OCI-LY3 (cell line): Measurements from ENCODE around the gene APBB1IP.
A peak's percentile ranks its signal among the peaks of the same experiment; 100 is the strongest.

Experiments
- H2AFZ ChIP-seq: fragments of 200-600, 300-600 bp; shearing (Covaris generic); 2 replicates; pipeline ENCODE4 v1.6.0; 2014; ENCODE audit warnings: antibody characterized with exemption, low read depth, low read length
- H3K27ac ChIP-seq: fragments of 200-600, 300-600 bp; sonication (generic); 2 replicates; pipeline ENCODE4 v1.5.1; 2014; ENCODE audit warnings: mild to moderate bottlenecking, low read length, moderate library complexity, mixed read lengths
- H3K27me3 ChIP-seq: fragments of 200-600, 300-600 bp; sonication (generic); 2 replicates; pipeline ENCODE4 v1.6.1; 2014; ENCODE audit warnings: low read depth, low read length, mixed read lengths
- H3K36me3 ChIP-seq: fragments of 200-600, 300-600 bp; sonication (generic); replicated peaks from 2 replicates; pipeline ENCODE3; 2014; ENCODE audit warnings: low read depth, low read length, mixed read lengths
- H3K4me1 ChIP-seq: fragments of 300-600, 200-600 bp; sonication (generic); 2 replicates; pipeline ENCODE4 v1.6.1; 2014; ENCODE audit warnings: low read length, mixed read lengths
- H3K4me2 ChIP-seq: fragments of 200-600, 300-600 bp; sonication (generic); 2 replicates; pipeline ENCODE4 v1.6.1; 2014; ENCODE audit warnings: low read length, mixed read lengths
- H3K4me3 ChIP-seq: fragments of 300-600, 200-600 bp; sonication (generic); 2 replicates; pipeline ENCODE4 v1.5.1; 2014; ENCODE audit warnings: antibody characterized with exemption, mild to moderate bottlenecking, low read length, moderate library complexity
- H3K79me2 ChIP-seq: fragments of 300-600, 200-600 bp; shearing (Covaris generic); 2 replicates; pipeline ENCODE4 v1.6.1; 2014; ENCODE audit warnings: mild to moderate bottlenecking, low read length, mixed read lengths
- H3K9ac ChIP-seq: fragments of 300-600, 200-600 bp; shearing (Covaris generic); 2 replicates; pipeline ENCODE4 v1.6.0; 2014; ENCODE audit warnings: mild to moderate bottlenecking, low read length, moderate library complexity
- H3K9me3 ChIP-seq: fragments of 200-600, 300-600 bp; shearing (Covaris generic); 2 replicates; pipeline ENCODE4 v1.6.1; 2014; ENCODE audit warnings: low read length, mixed read lengths; ENCODE audit not compliant: insufficient read depth
- H4K20me1 ChIP-seq: fragments of 200-600, 300-600 bp; sonication (generic); 2 replicates; pipeline ENCODE4 v1.6.1; 2016; ENCODE audit warnings: low read length, mixed read lengths; ENCODE audit not compliant: insufficient read depth
- CTCF ChIP-seq: fragments of 200-600, 300-600 bp; sonication (generic); IDR thresholded peaks from 2 replicates; pipeline ENCODE4 v1.5.1; 2014; ENCODE audit warnings: antibody characterized with exemption, low read length, low read depth
- EZH2phosphoT487 ChIP-seq: fragments of 200-600 bp; shearing (Covaris generic); IDR thresholded peaks from 2 replicates; pipeline ENCODE4 v1.6.1; 2018; ENCODE audit warnings: antibody characterized with exemption, mixed run types, low read depth

APBB1IP gene

GRCh38 chr10:26481315-26481692 lies 43.2 kb downstream of the APBB1IP start:
- H3K9me3 ChIP-seq, result no peaks in the 10 kb centered on the region
- H3K27me3 ChIP-seq, result no peaks in the 10 kb centered on the region
- no peak overlapping the region for H2AFZ ChIP-seq
- H3K9ac ChIP-seq, result peak overlapping the region; percentile 60; the same call in 1 of the 2 replicates
- peaks cover 60% of the 10 kb centered on the region for H3K4me1 ChIP-seq
- H3K4me2 ChIP-seq, result peak overlapping the region; percentile 86
- H3K27ac ChIP-seq, result peak overlapping the region; percentile 95
- TF ChIP-seq EZH2phosphoT487 (no peak), CTCF (no peak)
- H4K20me1 ChIP-seq, result no peaks in the 10 kb centered on the region
- H3K4me3 ChIP-seq, result peak overlapping the region; percentile 42; the same call in 1 of the 2 replicates
- H3K79me2 ChIP-seq, result peaks cover 85% of the 10 kb centered on the region
- H3K36me3 ChIP-seq, result peaks cover 6% of the 10 kb centered on the region

GRCh38 chr10:26481914-26482550 lies 43.9 kb downstream of the APBB1IP start:
- Histone ChIP-seq H3K79me2 (peaks cover 89% of the 10 kb centered on the region), H2AFZ (no peak overlapping the region), H3K4me1 (peaks cover 67% of the 10 kb centered on the region), H3K9ac (peak overlapping the region; percentile 58), H3K27me3 (no peaks in the 10 kb centered on the region), H4K20me1 (peaks cover 4% of the 10 kb centered on the region; the same call in 1 of the 2 replicates), H3K27ac (peak overlapping the region; percentile 95), H3K9me3 (no peaks in the 10 kb centered on the region), H3K4me3 (peak overlapping the region; percentile 70), H3K36me3 (peaks cover 4% of the 10 kb centered on the region), H3K4me2 (peak overlapping the region; percentile 86)
- TF ChIP-seq CTCF (no peak), EZH2phosphoT487 (no peak)

GRCh38 chr10:26483554-26483953 lies 45.4 kb downstream of the APBB1IP start:
- Histone ChIP-seq H3K4me2 (peak overlapping the region; percentile 56), H4K20me1 (peaks cover 4% of the 10 kb centered on the region; the same call in 1 of the 2 replicates), H3K79me2 (peaks cover 89% of the 10 kb centered on the region), H3K36me3 (no peaks in the 10 kb centered on the region), H3K9me3 (no peaks in the 10 kb centered on the region), H3K4me1 (peaks cover 72% of the 10 kb centered on the region), H2AFZ (no peak overlapping the region), H3K27me3 (no peaks in the 10 kb centered on the region), H3K4me3 (no peak overlapping the region), H3K27ac (peak overlapping the region; percentile 17; the same call in 1 of the 2 replicates), H3K9ac (no peak overlapping the region)
- TF ChIP-seq EZH2phosphoT487 (no peak), CTCF (no peak)

GRCh38 chr10:26485150-26485941 lies 47.2 kb downstream of the APBB1IP start:
- peaks cover 4% of the 10 kb centered on the region; the same call in 1 of the 2 replicates for H4K20me1 ChIP-seq
- no peaks in the 10 kb centered on the region for H3K9me3 ChIP-seq
- H3K36me3 ChIP-seq, result peaks cover 3% of the 10 kb centered on the region
- H3K4me3 ChIP-seq, result no peak overlapping the region
- no peak overlapping the region for H3K4me2 ChIP-seq
- no peaks in the 10 kb centered on the region for H3K27me3 ChIP-seq
- H3K27ac ChIP-seq, result no peak overlapping the region
- peaks cover 86% of the 10 kb centered on the region for H3K79me2 ChIP-seq
- H3K4me1 ChIP-seq, result peaks cover 59% of the 10 kb centered on the region
- TF ChIP-seq CTCF (no peak), EZH2phosphoT487 (no peak)
- no peak overlapping the region for H2AFZ ChIP-seq
- H3K9ac ChIP-seq, result no peak overlapping the region
